Right lobe of liver (tissue), 6 donors: Measurements from ENCODE around the gene NRP2. TPM values are rescaled to one million over a fixed set of nuclear protein-coding genes. Genes with fewer than 3 reads are reported as not detected.

ENCODE experiments used
- ATAC-seq, 4 donors: fragments of 200-7000 bp; cut with Tn5 transposase; one replicate each; pipeline ENCODE4 v1.9.1; 2020; ENCODE audit warnings: mild to moderate bottlenecking in 4 of 4, moderate library complexity in 4 of 4
- DNase-seq, 3 donors: peaks; one replicate each; pipeline ENCODE4 v3.0.0-alpha.2; 2020
- H3K27ac ChIP-seq, 3 donors: fragments of 200-600 bp; one replicate each; pipeline ENCODE4 v1.8.0; 2022
- H3K27me3 ChIP-seq, 2 donors: fragments of 200-600 bp; one replicate each; pipeline ENCODE4 v1.8.0; 2022
- H3K36me3 ChIP-seq, 4 donors: fragments of 200-600 bp; sonication (generic) in 1 of 4; one replicate each; pipeline versions ENCODE4 v1.5.1 to v1.8.0; 2017 to 2022; ENCODE audit warnings: control low read depth in 1 of 4
- H3K4me1 ChIP-seq, 4 donors: fragments of 200-600 bp; sonication (generic) in 1 of 4; one replicate each; pipeline versions ENCODE4 v1.5.1 to v1.8.0; 2017 to 2022; ENCODE audit warnings: control low read depth in 1 of 4
- H3K4me3 ChIP-seq, 3 donors: fragments of 200-600 bp; one replicate each; pipeline ENCODE4 v1.8.0; 2022
- H3K9me3 ChIP-seq, 4 donors: fragments of 200-600 bp; sonication (generic) in 1 of 4; one replicate each; pipeline versions ENCODE4 v1.5.1 to v1.8.0; 2017 to 2022; ENCODE audit warnings: control low read depth in 1 of 4
- POLR2A ChIP-seq: fragments of 450-650 bp; IDR thresholded peaks from one replicate; pipeline ENCODE4 v1.6.1; 2017; ENCODE audit warnings: antibody characterized with exemption, mild to moderate bottlenecking
- WGBS: methylation state at CpG from one replicate; pipeline ENCODE4 v1.1.6; 2018; ENCODE audit warnings: low coverage, low lambda C conversion rate; ENCODE audit not compliant: insufficient coverage; ENCODE audit errors: missing lambda C conversion rate; 5-methylcytosine and 5-hydroxymethylcytosine counted together
- intact Hi-C, 2 donors: fragments of 100-400 bp; cut with DNase I; formaldehyde crosslinking; loops; one replicate each; pipeline versions ENCODE4 v1.11.2 to v1.14.1; 2022
- total RNA-seq, 6 experiments: library from RNA; depleted of rRNA in 2 of 6; stranded (reverse); fragments of >200 nt in 2 of 6; fragmentation: NEBNext Ultra II Directional in 3 of 6; extraction: Animal tissue kit (Norgen Biotek cat#: 25700) in 3 of 6; gene quantifications; one replicate each; pipeline versions ENCODE4 v1.1.0 to v1.2.4, GENCODE V29; 2016 to 2023
- TF ChIP-seq, protein P1 (sequence below), 4 donors: fragments of 200-600 bp in 3 of 4; fragments of 450-650 bp in 1 of 4; IDR thresholded peaks; one replicate each; pipeline versions ENCODE4 v1.5.1 to v1.8.0; 2016 to 2022; ENCODE audit warnings: antibody characterized with exemption in 4 of 4, mild to moderate bottlenecking in 2 of 4
- donor health status: DM: no; HTN: yes; CAD: no.
- donor health status: DM: no; HTN: no; CAD: no.
- donor health status: DM: no; HTN: no; CAD: no.
- donor health status: DM: no; HTN: yes; CAD: no.
- donor health status: DM: no; HTN: yes; CAD: no.

NRP2 gene
- total RNA-seq, 6 experiments from 2014 or later: 5.5 to 23.7 (median 8.6) TPM

DNA sequence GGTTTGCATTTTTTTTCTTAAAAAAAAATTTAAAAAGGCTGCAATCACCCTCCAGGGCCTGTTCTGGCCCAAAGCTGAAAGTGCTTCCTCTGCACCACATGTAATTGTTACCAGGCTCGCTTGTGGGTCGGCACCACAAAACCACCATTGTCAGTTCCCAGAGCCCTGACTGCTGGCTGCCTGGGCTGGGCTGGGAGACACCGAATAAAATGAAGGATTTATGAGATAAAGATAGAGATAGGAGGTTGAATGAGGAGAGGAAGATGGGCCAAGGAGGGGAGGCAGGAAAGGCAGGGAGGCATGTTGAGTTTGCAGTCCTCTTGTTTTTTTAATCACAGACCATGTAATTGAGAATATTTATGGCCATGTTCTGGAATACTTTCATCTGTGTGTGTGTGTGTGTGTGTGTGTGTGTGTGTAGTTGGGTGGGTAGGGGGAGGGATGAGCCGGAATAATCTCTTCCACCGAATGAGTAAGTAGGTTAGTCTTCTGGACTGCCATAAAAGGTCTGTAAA is 14.7 kb downstream of the NRP2 start:
- no peak overlapping the region for H3K4me3 ChIP-seq
- ATAC-seq: no peak
- no peak overlapping the region for H3K27ac ChIP-seq
- intact Hi-C loops: no loop called here
- WGBS: 60% methylated on average over 5 of the region's 5 CpGs
- no peaks in the 10 kb centered on the region for H3K9me3 ChIP-seq
- H3K27me3 ChIP-seq: no peaks in the 10 kb centered on the region
- TF ChIP-seq, protein P1, sequence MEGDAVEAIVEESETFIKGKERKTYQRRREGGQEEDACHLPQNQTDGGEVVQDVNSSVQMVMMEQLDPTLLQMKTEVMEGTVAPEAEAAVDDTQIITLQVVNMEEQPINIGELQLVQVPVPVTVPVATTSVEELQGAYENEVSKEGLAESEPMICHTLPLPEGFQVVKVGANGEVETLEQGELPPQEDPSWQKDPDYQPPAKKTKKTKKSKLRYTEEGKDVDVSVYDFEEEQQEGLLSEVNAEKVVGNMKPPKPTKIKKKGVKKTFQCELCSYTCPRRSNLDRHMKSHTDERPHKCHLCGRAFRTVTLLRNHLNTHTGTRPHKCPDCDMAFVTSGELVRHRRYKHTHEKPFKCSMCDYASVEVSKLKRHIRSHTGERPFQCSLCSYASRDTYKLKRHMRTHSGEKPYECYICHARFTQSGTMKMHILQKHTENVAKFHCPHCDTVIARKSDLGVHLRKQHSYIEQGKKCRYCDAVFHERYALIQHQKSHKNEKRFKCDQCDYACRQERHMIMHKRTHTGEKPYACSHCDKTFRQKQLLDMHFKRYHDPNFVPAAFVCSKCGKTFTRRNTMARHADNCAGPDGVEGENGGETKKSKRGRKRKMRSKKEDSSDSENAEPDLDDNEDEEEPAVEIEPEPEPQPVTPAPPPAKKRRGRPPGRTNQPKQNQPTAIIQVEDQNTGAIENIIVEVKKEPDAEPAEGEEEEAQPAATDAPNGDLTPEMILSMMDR (IDR thresholded peaks at IDR 0.05): no peak
- no peak for TF ChIP-seq POLR2A
- no peaks in the 10 kb centered on the region for H3K36me3 ChIP-seq
- DNase-seq: no peak
- H3K4me1 ChIP-seq: no peaks in the 10 kb centered on the region

DNA sequence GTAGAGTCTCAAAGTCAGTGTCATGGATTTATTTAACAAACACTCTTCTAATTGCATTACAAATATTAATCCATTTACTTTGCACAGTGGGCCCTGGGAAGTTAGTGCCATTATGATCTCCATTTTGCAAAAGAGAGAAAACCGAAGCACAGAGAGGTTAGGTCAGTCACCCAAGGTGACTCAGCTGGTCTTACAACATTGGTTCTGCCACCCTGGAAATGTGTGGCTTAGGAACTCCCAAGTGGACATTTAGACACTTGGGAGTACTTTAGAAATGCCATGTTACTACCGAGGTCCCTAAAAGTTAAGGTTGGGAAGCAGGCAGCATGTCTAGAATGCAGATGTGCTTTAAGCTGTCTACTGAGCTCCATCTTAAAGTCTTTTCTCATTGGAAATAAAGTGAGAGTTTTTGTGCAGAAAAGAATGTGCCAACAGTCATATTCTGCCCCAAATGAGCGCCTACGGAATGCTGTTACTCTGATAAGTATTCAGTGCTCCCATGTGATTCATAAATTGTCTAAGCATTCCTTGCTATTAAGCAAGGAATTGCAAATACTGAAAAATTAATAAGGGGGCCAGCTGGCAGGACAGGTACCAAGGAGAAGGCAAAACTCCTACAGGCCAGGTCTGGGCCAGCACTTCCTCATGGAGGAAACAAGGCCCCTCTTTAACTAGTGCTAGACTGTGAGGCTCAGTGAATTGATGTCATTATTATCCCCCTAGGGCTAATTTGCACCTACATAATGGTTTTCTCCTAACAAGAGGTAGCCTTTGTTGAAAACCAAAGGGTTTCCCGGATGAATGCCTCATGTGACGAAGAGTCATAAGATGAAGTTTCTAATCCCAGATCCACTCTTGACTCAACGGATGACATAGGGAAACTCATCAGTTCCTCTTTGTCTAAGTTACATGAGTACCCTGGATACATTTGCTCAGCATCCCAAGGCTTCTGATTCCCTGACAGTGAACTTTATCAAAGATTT is 16.3 kb downstream of the NRP2 start:
- ATAC-seq: peak; percentile 6 to 48 (median 34)
- TF ChIP-seq, protein P1 (IDR thresholded peaks at IDR 0.05): no peak
- no peak for TF ChIP-seq POLR2A
- Histone ChIP-seq H3K27me3 (no peaks in the 10 kb centered on the region), H3K4me3 (no peak overlapping the region), H3K9me3 (no peaks in the 10 kb centered on the region), H3K4me1 (no peaks in the 10 kb centered on the region), H3K36me3 (no peaks in the 10 kb centered on the region), H3K27ac (peak overlapping the region in 1 of 3 donors; percentile 54)
- no peak for DNase-seq
- WGBS: 72% methylated on average over 6 of the region's 7 CpGs
- intact Hi-C loops: no loop called here

DNA sequence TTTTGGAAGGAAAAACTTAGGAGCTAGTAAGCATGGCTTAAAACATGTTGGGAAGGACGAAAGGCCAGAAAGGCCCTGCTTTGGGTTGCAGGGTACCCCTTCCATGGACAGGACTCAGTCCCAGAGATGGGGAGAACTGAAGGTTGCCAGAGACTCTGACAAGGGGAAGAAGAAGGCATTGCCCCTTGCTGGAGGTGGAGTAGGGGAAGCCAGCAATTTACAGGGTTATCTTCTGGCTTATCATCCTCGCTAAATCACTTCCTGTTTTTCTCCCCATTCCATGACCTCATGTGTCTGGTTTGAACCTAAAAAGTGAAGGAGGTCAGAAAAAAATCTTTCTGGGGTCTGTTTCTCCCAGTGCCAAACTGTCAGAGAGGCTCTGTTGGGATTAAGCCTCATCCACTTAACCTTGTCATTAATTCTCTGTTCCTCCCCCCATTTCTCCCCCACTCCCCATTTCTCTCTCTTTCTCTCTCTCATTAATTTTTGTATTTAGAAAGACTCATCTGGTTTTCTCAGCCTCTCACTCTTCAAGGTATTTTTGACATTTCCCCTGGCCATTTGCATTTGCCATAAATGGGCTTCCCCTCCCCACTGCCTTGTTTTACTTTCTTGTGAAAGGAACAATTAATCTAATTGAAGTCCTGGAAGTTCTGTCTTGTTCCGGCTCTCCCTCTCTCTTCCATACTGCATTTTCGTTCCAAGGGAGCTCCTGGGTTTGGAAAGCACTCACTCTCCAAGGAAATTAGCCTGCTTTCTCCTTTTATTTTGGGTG is 17.4 kb downstream of the NRP2 start:
- ATAC-seq (peak in 3 of 4 donors; percentile 6 to 36 (median 14)), DNase-seq (no peak)
- 48% methylated on average over 3 of the region's 4 CpGs for WGBS
- Histone ChIP-seq H3K9me3 (no peaks in the 10 kb centered on the region), H3K4me3 (no peak overlapping the region), H3K27ac (peak overlapping the region in 1 of 3 donors; percentile 54), H3K36me3 (no peaks in the 10 kb centered on the region), H3K4me1 (no peaks in the 10 kb centered on the region), H3K27me3 (no peaks in the 10 kb centered on the region)
- no peak for TF ChIP-seq POLR2A
- TF ChIP-seq, protein P1 (IDR thresholded peaks at IDR 0.05): no peak
- intact Hi-C loops: no loop called here

DNA sequence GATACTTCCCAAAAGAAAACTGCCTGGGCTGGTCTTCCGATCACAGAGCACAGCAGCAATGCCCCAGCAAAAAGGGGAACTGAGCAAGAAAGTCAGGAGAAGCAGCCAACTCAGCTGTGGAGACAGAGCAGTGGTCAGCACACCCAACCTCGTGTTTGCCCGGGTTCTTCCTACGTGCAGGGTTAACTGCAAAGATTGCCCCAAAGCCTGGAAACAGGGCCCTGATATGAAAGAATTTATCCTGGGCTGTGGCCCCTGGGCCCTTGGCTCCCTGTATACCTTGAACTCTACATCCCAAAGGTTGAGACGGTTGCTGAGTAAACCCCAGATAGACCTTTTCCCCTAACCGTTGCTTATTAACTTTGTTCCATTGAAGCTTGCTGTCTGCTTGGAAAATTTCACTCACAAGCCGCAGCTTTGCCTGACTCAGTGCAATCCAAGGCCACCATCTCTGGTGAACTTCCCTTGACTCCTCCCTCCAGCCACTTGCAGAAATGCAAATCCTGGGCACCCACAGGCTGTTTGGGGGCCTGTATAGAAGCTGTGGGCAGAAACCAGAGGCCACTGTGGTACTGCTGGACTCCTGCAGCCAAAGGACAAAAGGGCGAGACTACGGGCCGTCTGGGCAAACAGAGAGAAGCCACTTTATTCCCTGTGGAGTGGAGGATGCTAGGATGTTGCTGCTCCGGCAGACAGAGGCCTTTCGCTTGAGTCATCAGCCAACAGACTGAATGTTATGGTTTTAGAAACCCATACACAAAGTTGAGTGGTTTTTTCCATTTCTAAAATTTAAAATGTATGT is 18.2 kb downstream of the NRP2 start:
- no peaks in the 10 kb centered on the region for H3K4me1 ChIP-seq
- H3K36me3 ChIP-seq: no peaks in the 10 kb centered on the region
- 44% methylated on average over 11 of the region's 12 CpGs for WGBS
- no peaks in the 10 kb centered on the region for H3K9me3 ChIP-seq
- no peaks in the 10 kb centered on the region for H3K27me3 ChIP-seq
- peak overlapping the region in 1 of 3 donors; percentile 43 for H3K27ac ChIP-seq
- ATAC-seq (peak; percentile 24 to 66 (median 51)), DNase-seq (peak in 1 of 3 donors; percentile 38)
- H3K4me3 ChIP-seq: no peak overlapping the region
- intact Hi-C loops: no loop called here
- no peak for TF ChIP-seq POLR2A
- TF ChIP-seq, protein P1 (IDR thresholded peaks at IDR 0.05): no peak
